ENCODE measurements around the gene SLC12A6. TPM values are rescaled to one million over a fixed set of nuclear protein-coding genes. Genes with fewer than 3 reads are reported as not detected.

Gene SLC12A6
- polyA plus RNA-seq, 1 donor from 2014 or later = 7.3 TPM

DNA sequence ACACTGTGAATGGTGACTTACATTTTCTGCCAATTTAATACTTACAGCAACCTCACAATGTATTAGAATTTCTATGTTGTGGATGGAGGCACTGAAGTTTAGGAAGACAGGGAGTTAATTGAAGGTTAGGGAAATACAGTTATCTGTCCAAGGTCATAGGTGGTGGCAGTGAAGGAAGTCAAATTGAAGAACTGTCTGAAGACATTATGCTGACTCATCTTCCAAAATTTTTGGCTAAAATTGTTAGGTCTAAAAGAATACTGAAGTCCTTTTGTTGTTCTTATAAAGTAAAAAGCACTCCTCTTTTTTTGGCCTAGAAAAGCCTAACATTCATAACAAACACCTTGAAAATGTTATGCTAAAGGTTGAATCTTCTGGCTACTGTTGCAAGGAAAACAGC, 85.0 kb downstream of the SLC12A6 start:
- no peaks in the 10 kb centered on the region for H3F3A ChIP-seq (ENCODE audit: insufficient read depth, low read length, poor library complexity, severe bottlenecking)
- no peaks in the 10 kb centered on the region for H3K9me2 ChIP-seq (ENCODE audit: insufficient read depth, low read length)
- TF ChIP-seq POLR2AphosphoS5 (IDR thresholded peaks at IDR 0.05) (no peak), MXI1 (conservative IDR thresholded peaks at IDR 0.05; ENCODE audit: poor library complexity, severe bottlenecking) (no peak), TAF1 (IDR thresholded peaks at IDR 0.05; ENCODE audit: low read depth) (no peak), SMC3 (conservative IDR thresholded peaks at IDR 0.05; ENCODE audit: poor library complexity) (no peak), CTCF (IDR thresholded peaks at IDR 0.05; ENCODE audit: poor library complexity, severe bottlenecking) (no peak), EZH2 (IDR thresholded peaks at IDR 0.05; ENCODE audit: borderline replicate concordance, insufficient read depth, low read length, poor library complexity, severe bottlenecking) (no peak), RAD21 (conservative IDR thresholded peaks at IDR 0.05) (no peak), REST (IDR thresholded peaks at IDR 0.05; ENCODE audit: borderline replicate concordance) (no peak), EP300 (conservative IDR thresholded peaks at IDR 0.05; ENCODE audit: poor library complexity, severe bottlenecking) (no peak)
- H3K79me2 ChIP-seq (replicated peaks; ENCODE audit: insufficient read depth, low read length) = no peaks in the 10 kb centered on the region
- no peaks in the 10 kb centered on the region for H3K27me3 ChIP-seq (ENCODE audit: insufficient read depth, low read depth, low read length)
- H3K4me3 ChIP-seq (ENCODE audit: low read length) = no peak overlapping the region
- H3K27ac ChIP-seq (ENCODE audit: low read length) = no peak overlapping the region
- H3K9me3 ChIP-seq (ENCODE audit: low read length) = no peaks in the 10 kb centered on the region
- peaks cover 6% of the 10 kb centered on the region for H3K36me3 ChIP-seq (ENCODE audit: insufficient read depth, low read length)
- no peak overlapping the region for H2AFZ ChIP-seq (ENCODE audit: low read depth, low read length)
- H3K4me2 ChIP-seq (ENCODE audit: low read length) = no peak overlapping the region
- H4K20me1 ChIP-seq (ENCODE audit: insufficient read depth) = no peaks in the 10 kb centered on the region
- H3K9ac ChIP-seq (ENCODE audit: low read length) = no peak overlapping the region

- no peaks in the 10 kb centered on the region for H3K27me3 ChIP-seq (ENCODE audit: insufficient read depth, low read depth, low read length)
- H4K20me1 ChIP-seq (ENCODE audit: insufficient read depth) = no peaks in the 10 kb centered on the region
- no peaks in the 10 kb centered on the region for H3K79me2 ChIP-seq (replicated peaks; ENCODE audit: insufficient read depth, low read length)
- no peaks in the 10 kb centered on the region for H3K36me3 ChIP-seq (ENCODE audit: insufficient read depth, low read length)
- no peak overlapping the region for H3K4me2 ChIP-seq (ENCODE audit: low read length)
- no peak overlapping the region for H2AFZ ChIP-seq (ENCODE audit: low read depth, low read length)
- no peaks in the 10 kb centered on the region for H3F3A ChIP-seq (ENCODE audit: insufficient read depth, low read length, poor library complexity, severe bottlenecking)
- no peaks in the 10 kb centered on the region for H3K9me3 ChIP-seq (ENCODE audit: low read length)
- no peak overlapping the region for H3K27ac ChIP-seq (ENCODE audit: low read length)
- TF ChIP-seq SMC3 (conservative IDR thresholded peaks at IDR 0.05; ENCODE audit: poor library complexity) (no peak), TAF1 (IDR thresholded peaks at IDR 0.05; ENCODE audit: low read depth) (no peak), EZH2 (IDR thresholded peaks at IDR 0.05; ENCODE audit: borderline replicate concordance, insufficient read depth, low read length, poor library complexity, severe bottlenecking) (no peak), MXI1 (conservative IDR thresholded peaks at IDR 0.05; ENCODE audit: poor library complexity, severe bottlenecking) (no peak), POLR2AphosphoS5 (IDR thresholded peaks at IDR 0.05) (no peak), CTCF (IDR thresholded peaks at IDR 0.05; ENCODE audit: poor library complexity, severe bottlenecking) (no peak), REST (IDR thresholded peaks at IDR 0.05; ENCODE audit: borderline replicate concordance) (no peak), RAD21 (conservative IDR thresholded peaks at IDR 0.05) (no peak), EP300 (conservative IDR thresholded peaks at IDR 0.05; ENCODE audit: poor library complexity, severe bottlenecking) (no peak)
- H3K9me2 ChIP-seq (ENCODE audit: insufficient read depth, low read length) = no peaks in the 10 kb centered on the region
- no peak overlapping the region for H3K4me3 ChIP-seq (ENCODE audit: low read length)
- H3K9ac ChIP-seq (ENCODE audit: low read length) = no peak overlapping the region
Observed at GRCh38 chr15:34248190-34248589, 89.4 kb downstream of the SLC12A6 start.

Measured in neural cell (in vitro differentiated cells).